ENCODE data around the gene FHAD1. TPM values are rescaled to one million over a fixed set of nuclear protein-coding genes. Genes with fewer than 3 reads are reported as not detected.

FHAD1 gene
- total RNA-seq, 2 experiments from 2014 or later = not detected

DNA sequence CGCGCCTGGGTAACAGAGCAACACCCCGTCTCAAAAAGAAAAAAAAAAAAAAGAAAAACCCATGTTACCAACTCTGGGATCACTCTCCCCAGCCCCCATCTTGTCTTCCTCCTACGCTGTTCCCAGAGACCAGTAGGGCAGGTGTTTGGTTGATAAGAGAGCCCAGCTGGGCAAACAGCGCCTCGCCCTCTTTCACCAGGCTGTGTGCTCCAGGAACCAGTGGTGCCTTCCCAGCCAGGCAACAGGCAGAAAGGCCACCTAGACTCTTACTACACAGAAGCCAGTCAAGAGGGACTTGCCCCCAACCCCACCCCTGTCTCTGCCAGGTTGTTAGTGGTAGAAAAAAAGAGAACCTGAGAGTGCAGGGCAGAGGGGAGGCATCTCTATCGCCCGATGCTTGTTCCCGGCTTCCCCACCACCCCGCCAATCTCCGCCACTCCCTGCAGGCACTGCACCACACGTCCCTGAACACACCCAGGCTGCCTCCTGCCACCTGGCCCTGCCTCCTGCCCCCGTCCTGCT, 177.2 kb downstream of the FHAD1 start:
- DNase-seq (ENCODE audit: low spot score) = no peak
- TF ChIP-seq EZH2phosphoT487 (IDR thresholded peaks at IDR 0.05; ENCODE audit: borderline replicate concordance, low read depth, low read length) = no peak
- TF ChIP-seq, protein P1, sequence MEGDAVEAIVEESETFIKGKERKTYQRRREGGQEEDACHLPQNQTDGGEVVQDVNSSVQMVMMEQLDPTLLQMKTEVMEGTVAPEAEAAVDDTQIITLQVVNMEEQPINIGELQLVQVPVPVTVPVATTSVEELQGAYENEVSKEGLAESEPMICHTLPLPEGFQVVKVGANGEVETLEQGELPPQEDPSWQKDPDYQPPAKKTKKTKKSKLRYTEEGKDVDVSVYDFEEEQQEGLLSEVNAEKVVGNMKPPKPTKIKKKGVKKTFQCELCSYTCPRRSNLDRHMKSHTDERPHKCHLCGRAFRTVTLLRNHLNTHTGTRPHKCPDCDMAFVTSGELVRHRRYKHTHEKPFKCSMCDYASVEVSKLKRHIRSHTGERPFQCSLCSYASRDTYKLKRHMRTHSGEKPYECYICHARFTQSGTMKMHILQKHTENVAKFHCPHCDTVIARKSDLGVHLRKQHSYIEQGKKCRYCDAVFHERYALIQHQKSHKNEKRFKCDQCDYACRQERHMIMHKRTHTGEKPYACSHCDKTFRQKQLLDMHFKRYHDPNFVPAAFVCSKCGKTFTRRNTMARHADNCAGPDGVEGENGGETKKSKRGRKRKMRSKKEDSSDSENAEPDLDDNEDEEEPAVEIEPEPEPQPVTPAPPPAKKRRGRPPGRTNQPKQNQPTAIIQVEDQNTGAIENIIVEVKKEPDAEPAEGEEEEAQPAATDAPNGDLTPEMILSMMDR (conservative IDR thresholded peaks at IDR 0.05; ENCODE audit: low read length) = no peak
- no peak overlapping the region for H3K27ac ChIP-seq (ENCODE audit: low read depth, low read length, poor library complexity, severe bottlenecking)
- H3K4me2 ChIP-seq (ENCODE audit: low read length) = no peak overlapping the region
- no peaks in the 10 kb centered on the region for H3K4me1 ChIP-seq (ENCODE audit: insufficient read depth, low read length, poor library complexity, severe bottlenecking)
- no peaks in the 10 kb centered on the region for H3K9me2 ChIP-seq (ENCODE audit: insufficient read depth, low read length)
- ChIA-PET POLR2A (no interaction called here), CTCF (ENCODE audit: unreplicated experiment) (no interaction called here)
- H3K4me3 ChIP-seq (ENCODE audit: low read depth, low read length, poor library complexity, severe bottlenecking) = no peak overlapping the region
- no peaks in the 10 kb centered on the region for H3K9me3 ChIP-seq (ENCODE audit: low read length)
- no peaks in the 10 kb centered on the region for H3K79me2 ChIP-seq (ENCODE audit: insufficient read depth, low read depth, low read length)
- no peak overlapping the region for H2AFZ ChIP-seq (ENCODE audit: low read length)
- H4K20me1 ChIP-seq (ENCODE audit: insufficient read depth, low read length) = no peaks in the 10 kb centered on the region
- H3K36me3 ChIP-seq (ENCODE audit: insufficient read depth, low read length) = peaks cover 12% of the 10 kb centered on the region
- no TSS peak for BruUV-seq (replicated peaks)
- intact Hi-C loops (cut with micrococcal nuclease; ENCODE audit: unreplicated experiment) = no loop called here

DNA sequence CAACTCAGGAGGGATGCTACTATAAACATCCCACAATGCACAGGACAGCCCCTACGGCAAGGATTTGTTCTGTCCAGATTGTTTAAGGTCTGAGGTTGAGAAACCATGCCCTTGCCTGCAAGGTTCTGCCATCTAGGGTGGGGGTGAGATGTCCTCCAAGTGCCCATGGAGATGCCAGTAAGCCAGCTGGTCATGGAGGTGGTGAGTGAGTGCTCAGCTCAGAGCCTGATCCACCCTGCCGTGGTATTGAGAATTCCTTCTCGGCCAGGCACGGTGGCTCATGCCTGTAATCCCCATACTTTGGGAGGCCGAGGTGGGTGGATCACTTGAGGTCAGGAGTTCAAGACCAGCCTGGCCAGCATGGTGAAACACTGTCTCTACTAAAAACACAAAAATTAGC, 178.0 kb downstream of the FHAD1 start:
- H3K4me1 ChIP-seq (ENCODE audit: insufficient read depth, low read length, poor library complexity, severe bottlenecking) = no peaks in the 10 kb centered on the region
- H3K36me3 ChIP-seq (ENCODE audit: insufficient read depth, low read length) = peaks cover 12% of the 10 kb centered on the region
- intact Hi-C loops (cut with micrococcal nuclease; ENCODE audit: unreplicated experiment) = no loop called here
- TF ChIP-seq, protein P1 (conservative IDR thresholded peaks at IDR 0.05; ENCODE audit: low read length) = no peak
- TF ChIP-seq EZH2phosphoT487 (IDR thresholded peaks at IDR 0.05; ENCODE audit: borderline replicate concordance, low read depth, low read length) = no peak
- no peak overlapping the region for H3K4me2 ChIP-seq (ENCODE audit: low read length)
- no peak overlapping the region for H2AFZ ChIP-seq (ENCODE audit: low read length)
- H3K27ac ChIP-seq (ENCODE audit: low read depth, low read length, poor library complexity, severe bottlenecking) = no peak overlapping the region
- no peaks in the 10 kb centered on the region for H3K9me2 ChIP-seq (ENCODE audit: insufficient read depth, low read length)
- no peak overlapping the region for H3K4me3 ChIP-seq (ENCODE audit: low read depth, low read length, poor library complexity, severe bottlenecking)
- no peaks in the 10 kb centered on the region for H3K79me2 ChIP-seq (ENCODE audit: insufficient read depth, low read depth, low read length)
- H4K20me1 ChIP-seq (ENCODE audit: insufficient read depth, low read length) = no peaks in the 10 kb centered on the region
- DNase-seq (ENCODE audit: low spot score) = no peak
- no peaks in the 10 kb centered on the region for H3K9me3 ChIP-seq (ENCODE audit: low read length)
- ChIA-PET POLR2A (no interaction called here), CTCF (ENCODE audit: unreplicated experiment) (no interaction called here)
- no TSS peak for BruUV-seq (replicated peaks)

DNA sequence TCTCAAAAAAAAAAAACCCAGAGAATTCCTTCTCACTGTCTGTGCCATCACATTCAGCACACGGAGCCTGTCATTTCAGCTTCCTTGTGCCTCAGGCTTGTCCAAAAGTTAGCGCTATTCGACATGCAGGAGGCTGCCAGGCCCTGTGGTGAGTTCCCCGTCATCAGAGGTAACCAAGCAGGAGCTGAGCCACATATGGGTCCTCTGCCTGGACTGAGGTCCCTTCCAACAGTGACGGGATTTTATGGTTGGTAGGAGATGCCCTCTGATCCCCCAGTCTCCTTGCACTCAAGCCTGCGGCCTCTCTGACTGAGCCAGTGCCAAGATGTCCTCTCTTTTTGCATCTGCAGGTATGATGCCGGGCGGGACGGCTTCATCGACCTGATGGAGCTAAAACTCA, 178.5 kb downstream of the FHAD1 start:
- Histone ChIP-seq H3K4me3 (ENCODE audit: low read depth, low read length, poor library complexity, severe bottlenecking) (no peak overlapping the region), H3K9me3 (ENCODE audit: low read length) (no peaks in the 10 kb centered on the region), H2AFZ (ENCODE audit: low read length) (no peak overlapping the region), H3K36me3 (ENCODE audit: insufficient read depth, low read length) (peaks cover 12% of the 10 kb centered on the region), H3K9me2 (ENCODE audit: insufficient read depth, low read length) (no peaks in the 10 kb centered on the region), H3K27ac (ENCODE audit: low read depth, low read length, poor library complexity, severe bottlenecking) (no peak overlapping the region), H3K4me1 (ENCODE audit: insufficient read depth, low read length, poor library complexity, severe bottlenecking) (no peaks in the 10 kb centered on the region), H3K79me2 (ENCODE audit: insufficient read depth, low read depth, low read length) (no peaks in the 10 kb centered on the region), H3K4me2 (ENCODE audit: low read length) (no peak overlapping the region), H4K20me1 (ENCODE audit: insufficient read depth, low read length) (no peaks in the 10 kb centered on the region)
- TF ChIP-seq EZH2phosphoT487 (IDR thresholded peaks at IDR 0.05; ENCODE audit: borderline replicate concordance, low read depth, low read length) = no peak
- TF ChIP-seq, protein P1 (conservative IDR thresholded peaks at IDR 0.05; ENCODE audit: low read length) = no peak
- POLR2A ChIA-PET = no interaction called here
- DNase-seq (ENCODE audit: low spot score) = no peak
- CTCF ChIA-PET (ENCODE audit: unreplicated experiment) = no interaction called here
- BruUV-seq (replicated peaks) = no TSS peak
- intact Hi-C loops (cut with micrococcal nuclease; ENCODE audit: unreplicated experiment) = no loop called here
